Measurements from ENCODE around the gene EOGT. TPM values are rescaled to one million over a fixed set of nuclear protein-coding genes. Genes with fewer than 3 reads are reported as not detected.

Gene EOGT
- total and polyA plus RNA-seq, 7 donors: 10.2 to 33.0 (median 13.9) TPM

DNA sequence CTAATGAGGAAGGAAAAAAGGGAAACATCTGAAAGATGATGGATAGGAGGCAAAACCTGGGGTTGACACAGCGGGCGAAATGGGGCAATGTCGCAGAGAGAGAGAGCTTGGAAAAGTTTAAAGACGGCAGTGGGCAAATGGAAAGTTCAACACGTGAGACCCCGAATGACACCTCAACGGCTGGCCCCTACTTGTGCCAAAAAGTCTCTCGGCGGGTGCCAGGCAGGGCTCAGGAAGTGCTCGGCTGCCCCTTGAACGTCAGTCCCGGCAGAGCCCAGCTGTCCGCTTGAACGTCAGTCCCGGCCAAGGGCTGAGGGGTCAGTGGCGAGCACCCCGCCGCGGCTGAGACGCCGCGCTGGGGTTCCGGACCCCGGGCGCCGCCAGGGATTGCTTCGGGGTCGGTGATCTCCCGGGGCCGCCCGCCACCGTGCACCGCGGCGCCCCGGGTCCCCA, 658 bp downstream of the EOGT start:
- peak; percentile 73 to 74 (median 74) for ATAC-seq
- Histone ChIP-seq H3K9me3 (no peaks in the 10 kb centered on the region), H3K4me1 (peaks cover 29% of the 10 kb centered on the region), H3K36me3 (ENCODE audit: insufficient read depth in 1 of 2, low read depth in 1 of 2) (peaks cover 0 to 30% of the 10 kb centered on the region in 2 donors), H3K27me3 (ENCODE audit: insufficient read depth in 3 of 3, low read length in 2 of 3) (no peaks in the 10 kb centered on the region), H3K4me3 (peak overlapping the region; percentile 97), H3K27ac (peak overlapping the region; percentile 100)
- DNase-seq: peak; percentile 71 to 87
- TF ChIP-seq, protein P1, sequence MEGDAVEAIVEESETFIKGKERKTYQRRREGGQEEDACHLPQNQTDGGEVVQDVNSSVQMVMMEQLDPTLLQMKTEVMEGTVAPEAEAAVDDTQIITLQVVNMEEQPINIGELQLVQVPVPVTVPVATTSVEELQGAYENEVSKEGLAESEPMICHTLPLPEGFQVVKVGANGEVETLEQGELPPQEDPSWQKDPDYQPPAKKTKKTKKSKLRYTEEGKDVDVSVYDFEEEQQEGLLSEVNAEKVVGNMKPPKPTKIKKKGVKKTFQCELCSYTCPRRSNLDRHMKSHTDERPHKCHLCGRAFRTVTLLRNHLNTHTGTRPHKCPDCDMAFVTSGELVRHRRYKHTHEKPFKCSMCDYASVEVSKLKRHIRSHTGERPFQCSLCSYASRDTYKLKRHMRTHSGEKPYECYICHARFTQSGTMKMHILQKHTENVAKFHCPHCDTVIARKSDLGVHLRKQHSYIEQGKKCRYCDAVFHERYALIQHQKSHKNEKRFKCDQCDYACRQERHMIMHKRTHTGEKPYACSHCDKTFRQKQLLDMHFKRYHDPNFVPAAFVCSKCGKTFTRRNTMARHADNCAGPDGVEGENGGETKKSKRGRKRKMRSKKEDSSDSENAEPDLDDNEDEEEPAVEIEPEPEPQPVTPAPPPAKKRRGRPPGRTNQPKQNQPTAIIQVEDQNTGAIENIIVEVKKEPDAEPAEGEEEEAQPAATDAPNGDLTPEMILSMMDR (IDR thresholded peaks at IDR 0.05): no peak
- 1 to 2% (median 2%) methylated on average over 26 to 36 of the region's 36 CpGs for WGBS, 3 donors
- intact Hi-C loops (cut with DNase I): loop anchor here in 1 of 2 donors (5.0 kb wide), 1 partner anchor 129 kb away; no protein-coding TSS in a partner anchor

DNA sequence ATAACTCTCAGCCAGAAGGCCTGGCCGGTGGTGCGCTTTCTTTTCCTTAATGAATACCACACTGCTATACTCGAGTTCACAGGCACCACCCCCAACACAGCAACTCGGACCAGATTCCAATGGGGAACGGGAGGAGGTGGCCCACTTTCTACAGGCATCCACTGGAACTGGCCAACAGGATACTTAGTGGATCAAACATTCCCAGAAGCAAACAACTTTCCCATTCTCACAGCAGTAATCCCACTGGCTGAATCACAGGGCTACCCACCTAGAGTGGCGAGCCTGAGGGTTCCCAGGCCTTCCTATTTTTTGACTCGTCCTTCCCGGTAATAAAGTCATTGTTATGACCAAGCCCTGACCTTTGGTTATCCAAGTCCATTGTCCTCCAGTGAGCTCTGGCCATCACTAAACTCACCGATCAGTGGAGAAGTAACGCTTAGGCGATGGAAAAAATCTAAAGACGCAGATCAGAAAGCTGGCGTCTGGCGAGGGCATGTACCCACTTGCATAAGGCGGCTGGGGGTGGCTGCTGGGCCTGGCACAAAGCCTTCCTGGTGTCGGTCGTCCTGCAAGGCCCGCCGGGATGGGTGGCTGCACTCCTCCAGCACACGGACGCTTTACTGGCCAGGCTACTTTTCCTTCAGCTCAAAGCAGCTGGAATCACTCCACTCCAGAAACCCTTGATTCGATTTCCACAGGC, 1.2 kb downstream of the EOGT start:
- ATAC-seq: peak; percentile 7 to 38 (median 29)
- Histone ChIP-seq H3K4me1 (peaks cover 29% of the 10 kb centered on the region), H3K36me3 (ENCODE audit: insufficient read depth in 1 of 2, low read depth in 1 of 2) (peaks cover 0 to 36% of the 10 kb centered on the region in 2 donors), H3K27me3 (ENCODE audit: insufficient read depth in 3 of 3, low read length in 2 of 3) (no peaks in the 10 kb centered on the region), H3K27ac (peak overlapping the region; percentile 100), H3K9me3 (no peaks in the 10 kb centered on the region), H3K4me3 (peak overlapping the region; percentile 97)
- WGBS, 3 donors: 21 to 30% (median 21%) methylated on average over 22 of the region's 22 CpGs
- intact Hi-C loops (cut with DNase I): loop anchor here in 1 of 2 donors (5.0 kb wide), 1 partner anchor 130 kb away; no protein-coding TSS in a partner anchor
- TF ChIP-seq, protein P1 (IDR thresholded peaks at IDR 0.05): no peak
- peak; percentile 56 to 69 for DNase-seq

DNA sequence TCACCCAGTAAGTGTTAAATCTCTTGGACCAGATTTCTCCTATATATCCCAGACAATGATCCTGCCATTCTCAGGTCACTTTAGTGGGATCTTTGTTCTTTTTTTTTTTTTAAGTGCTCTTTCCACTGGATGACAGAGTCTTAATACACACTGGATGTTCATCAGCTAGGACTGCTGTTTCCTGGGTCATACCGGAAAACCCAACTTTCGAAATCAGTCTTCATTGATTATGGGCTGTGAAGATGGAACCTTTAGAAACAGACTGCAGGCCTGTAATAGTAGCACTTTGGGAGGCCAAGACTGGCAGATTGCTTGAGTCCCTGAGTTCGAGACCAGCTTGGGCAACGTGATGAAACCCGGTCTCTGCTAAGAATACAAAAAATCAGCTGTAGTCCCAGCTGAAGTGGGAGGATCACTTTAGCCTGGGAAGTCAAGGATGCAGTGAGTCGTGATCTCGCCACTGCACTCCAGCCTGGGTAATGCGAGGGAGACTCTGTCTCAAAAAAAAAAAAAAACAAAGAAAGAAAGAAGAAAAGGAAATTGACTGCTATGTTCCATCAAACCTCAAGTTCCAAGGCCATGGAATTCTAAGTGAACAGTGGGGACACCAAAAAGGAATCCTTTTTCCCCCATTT, 2.3 kb downstream of the EOGT start:
- H3K27me3 ChIP-seq (ENCODE audit: insufficient read depth in 3 of 3, low read length in 2 of 3): no peaks in the 10 kb centered on the region
- no peak for ATAC-seq
- peaks cover 5 to 46% of the 10 kb centered on the region in 2 donors for H3K36me3 ChIP-seq (ENCODE audit: insufficient read depth in 1 of 2, low read depth in 1 of 2)
- H3K4me1 ChIP-seq: peaks cover 29% of the 10 kb centered on the region
- TF ChIP-seq, protein P1 (IDR thresholded peaks at IDR 0.05): no peak
- peak overlapping the region; percentile 97 for H3K4me3 ChIP-seq
- intact Hi-C loops (cut with DNase I): loop anchor here in 1 of 2 donors (5.0 kb wide), 1 partner anchor 131 kb away; no protein-coding TSS in a partner anchor
- DNase-seq: no peak
- WGBS, 3 donors: 95 to 96% (median 96%) methylated on average over 8 of the region's 8 CpGs
- no peaks in the 10 kb centered on the region for H3K9me3 ChIP-seq
- H3K27ac ChIP-seq: no peak overlapping the region

DNA sequence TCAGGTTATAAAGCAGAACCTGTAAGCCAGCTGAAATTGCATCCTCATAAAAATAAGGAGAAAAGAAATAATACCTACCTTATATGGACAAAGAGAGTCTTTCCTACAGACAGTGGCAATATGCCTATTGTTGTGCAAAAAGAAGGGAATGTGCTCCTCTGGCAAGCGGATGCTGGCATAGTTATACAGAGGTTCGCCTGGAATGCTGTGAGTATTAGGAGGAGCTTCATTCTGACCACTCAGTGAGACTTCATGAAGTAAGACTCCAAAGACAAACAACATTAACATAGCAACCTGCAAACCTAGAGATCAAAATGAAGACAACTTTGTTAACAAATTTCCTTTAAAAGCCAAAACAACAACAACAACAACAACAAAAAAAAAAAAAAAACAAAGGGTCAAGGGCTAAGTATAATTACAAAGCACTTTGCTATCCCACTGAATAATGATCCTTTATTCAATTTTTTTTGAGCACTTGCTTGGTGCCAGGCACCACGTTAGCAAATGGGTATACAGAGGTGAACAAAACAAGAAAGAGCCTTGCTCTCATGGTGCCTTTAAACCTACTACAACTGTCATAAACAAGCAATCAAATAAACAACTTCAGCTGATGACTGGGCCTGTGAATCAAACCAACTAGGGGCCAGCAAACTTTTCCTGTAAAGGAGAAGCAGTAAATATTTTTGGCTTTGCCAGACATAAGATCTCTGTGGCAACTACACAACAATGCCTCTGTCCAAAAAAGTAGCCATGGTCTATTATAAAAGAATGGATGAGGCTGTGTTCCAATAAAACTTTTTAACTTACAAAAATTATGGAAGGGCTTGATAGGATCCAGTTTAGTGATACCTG, 3.7 kb downstream of the EOGT start:
- Histone ChIP-seq H3K36me3 (ENCODE audit: insufficient read depth in 1 of 2, low read depth in 1 of 2) (peaks cover 5 to 61% of the 10 kb centered on the region in 2 donors), H3K27ac (peak overlapping the region; percentile 10), H3K4me1 (peaks cover 29% of the 10 kb centered on the region), H3K9me3 (no peaks in the 10 kb centered on the region), H3K4me3 (no peak overlapping the region), H3K27me3 (ENCODE audit: insufficient read depth in 3 of 3, low read length in 2 of 3) (no peaks in the 10 kb centered on the region)
- TF ChIP-seq, protein P1 (IDR thresholded peaks at IDR 0.05): no peak
- WGBS, 3 donors: 34 to 50% (median 35%) methylated on average over 3 of the region's 3 CpGs
- DNase-seq: no peak
- intact Hi-C loops (cut with DNase I): loop anchor here in 1 of 2 donors (5.0 kb wide), 1 partner anchor 133 kb away; no protein-coding TSS in a partner anchor
- no peak for ATAC-seq
